H1 (cell line): ENCODE measurements around the gene DNAJB6. TPM values are rescaled to one million over a fixed set of nuclear protein-coding genes. Genes with fewer than 3 reads are reported as not detected.

ENCODE experiments used
- CTCF ChIA-PET: fragments of 300-600 bp; sonication (Branson Sonifier 250); formaldehyde crosslinking; loops from one replicate; lab custom pipeline; 2021; ENCODE audit not compliant: partially characterized antibody; lab: Charles Lee
- POLR2A ChIA-PET: fragments of 300-600 bp; sonication (Branson Sonifier 250); formaldehyde crosslinking; loops from one replicate; lab custom pipeline; 2021; ENCODE audit warnings: inconsistent platforms; ENCODE audit not compliant: partially characterized antibody; lab: Charles Lee
- DNase-seq, 2 experiments: peaks; one replicate each; pipeline versions ENCODE4 v3.0.0 to v3.0.0-alpha.2; 2010 to 2022; ENCODE audit warnings: low spot score in 2 of 2, low read depth in 1 of 2, mixed read lengths in 1 of 2
- FAIRE-seq: peaks from 2 replicates; lab custom pipeline; 2011; peaks lifted over from hg19 to GRCh38; lab: Jason Lieb, UNC
- H2AFZ ChIP-seq: 2 replicates; pipeline ENCODE4 v1.8.1; 2012; ENCODE audit warnings: low read length, inconsistent platforms
- H2AK5ac ChIP-seq: 2 replicates; pipeline ENCODE4 v1.6.1; 2013; ENCODE audit warnings: low read depth, low read length
- H2BK120ac ChIP-seq: replicated peaks from 2 replicates; pipeline ENCODE3; 2013; ENCODE audit warnings: low read depth, low read length, inconsistent platforms
- H2BK12ac ChIP-seq: 2 replicates; pipeline ENCODE4 v1.6.1; 2013; ENCODE audit warnings: low read depth, low read length
- H2BK15ac ChIP-seq: 2 replicates; pipeline ENCODE4 v1.6.1; 2013; ENCODE audit warnings: low read length
- H2BK20ac ChIP-seq: 2 replicates; pipeline ENCODE4 v1.6.1; 2013; ENCODE audit warnings: low read length
- H2BK5ac ChIP-seq: 2 replicates; pipeline ENCODE4 v1.6.1; 2013; ENCODE audit warnings: low read depth, low read length
- H3K14ac ChIP-seq: 2 replicates; pipeline ENCODE4 v1.6.1; 2013; ENCODE audit warnings: inconsistent platforms; ENCODE audit not compliant: insufficient read length
- H3K18ac ChIP-seq: 2 replicates; pipeline ENCODE4 v1.6.1; 2013; ENCODE audit warnings: low read length; ENCODE audit errors: extremely low read depth
- H3K23ac ChIP-seq: 2 replicates; pipeline ENCODE4 v1.6.1; 2013; ENCODE audit warnings: inconsistent platforms; ENCODE audit not compliant: insufficient read length
- H3K23me2 ChIP-seq: 2 replicates; pipeline ENCODE4 v1.6.1; 2013; ENCODE audit warnings: low read depth, low read length
- H3K27ac ChIP-seq: 2 replicates; pipeline ENCODE4 v1.6.1; 2011; ENCODE audit warnings: low read depth, low read length, inconsistent platforms
- H3K27me3 ChIP-seq, 4 experiments: replicated peaks in 1 of 4; 1 replicate in 1 of 4; 2 replicates in 3 of 4; pipeline versions ENCODE4 v1.6.1 to v1.8.1; 2011 to 2013; ENCODE audit warnings: low read length in 3 of 4, mild to moderate bottlenecking in 3 of 4, inconsistent platforms in 2 of 4, mixed read lengths in 2 of 4, moderate library complexity in 1 of 4; ENCODE audit not compliant: control insufficient read depth in 3 of 4, insufficient read depth in 3 of 4; ENCODE audit errors: extremely low read depth in 1 of 4
- H3K36me3 ChIP-seq, 4 experiments: 2 replicates each; pipeline versions ENCODE4 v1.6.1 to v1.8.1; 2011 to 2013; ENCODE audit warnings: mild to moderate bottlenecking in 4 of 4, low read length in 3 of 4, moderate library complexity in 2 of 4, control low read depth in 1 of 4, inconsistent platforms in 1 of 4; ENCODE audit not compliant: insufficient read depth in 4 of 4, control insufficient read depth in 2 of 4
- H3K4ac ChIP-seq: replicated peaks from 2 replicates; pipeline ENCODE3; 2013; ENCODE audit warnings: low read length, low read depth, mixed read lengths, inconsistent platforms; ENCODE audit not compliant: insufficient read length
- H3K4me1 ChIP-seq, 4 experiments: replicated peaks in 1 of 4; 1 replicate in 1 of 4; 2 replicates in 3 of 4; pipeline versions ENCODE4 v1.6.1 to v1.8.1; 2011 to 2013; ENCODE audit warnings: low read length in 3 of 4, inconsistent platforms in 2 of 4, mixed read lengths in 1 of 4; ENCODE audit not compliant: insufficient read depth in 4 of 4, control insufficient read depth in 3 of 4
- H3K4me2 ChIP-seq, 2 experiments: 2 replicates each; pipeline versions ENCODE4 v1.6.1 to v1.8.1; 2011 to 2013; ENCODE audit warnings: low read depth in 2 of 2, low read length in 2 of 2, control low read depth in 1 of 2, inconsistent platforms in 1 of 2, mild to moderate bottlenecking in 1 of 2; ENCODE audit not compliant: insufficient read depth in 1 of 2
- H3K4me3 ChIP-seq, 4 experiments: fragments of 200-600, 300-600 bp in 1 of 4; sonication (generic), shearing (Covaris generic), sonication (Bioruptor Twin) in 1 of 4; 2 replicates each; pipeline versions ENCODE4 v1.5.1 to v1.8.1; 2011 to 2016; ENCODE audit warnings: low read length in 4 of 4, low read depth in 3 of 4, control low read depth in 2 of 4, inconsistent platforms in 2 of 4, mild to moderate bottlenecking in 2 of 4, mixed read lengths in 1 of 4, moderate library complexity in 1 of 4; ENCODE audit not compliant: insufficient read depth in 2 of 4; ENCODE audit errors: extremely low read depth in 1 of 4
- H3K56ac ChIP-seq: replicated peaks from 2 replicates; pipeline ENCODE3; 2013; ENCODE audit warnings: low read depth, mild to moderate bottlenecking, mixed read lengths, low read length, inconsistent platforms; ENCODE audit not compliant: insufficient read length
- H3K79me1 ChIP-seq: 2 replicates; pipeline ENCODE4 v1.6.1; 2013; ENCODE audit warnings: low read depth, low read length, control low read depth
- H3K79me2 ChIP-seq, 2 experiments: 2 replicates each; pipeline versions ENCODE4 v1.6.1 to v1.8.1; 2012 to 2013; ENCODE audit warnings: low read length in 2 of 2, mild to moderate bottlenecking in 2 of 2, inconsistent platforms in 1 of 2; ENCODE audit not compliant: insufficient read depth in 2 of 2, control insufficient read depth in 1 of 2
- H3K9ac ChIP-seq, 4 experiments: replicated peaks in 1 of 4; 1 replicate in 1 of 4; 2 replicates in 3 of 4; pipeline versions ENCODE4 v1.6.1 to v1.8.1; 2011 to 2013; ENCODE audit warnings: low read depth in 3 of 4, low read length in 3 of 4, control low read depth in 2 of 4, mild to moderate bottlenecking in 2 of 4, moderate library complexity in 2 of 4, inconsistent platforms in 1 of 4; ENCODE audit errors: extremely low read depth in 1 of 4
- H3K9me3 ChIP-seq, 2 experiments: 2 replicates each; pipeline versions ENCODE4 v1.6.1 to v1.8.1; 2012 to 2013; ENCODE audit warnings: mild to moderate bottlenecking in 2 of 2, moderate library complexity in 2 of 2, control low read depth in 1 of 2, inconsistent platforms in 1 of 2, low read depth in 1 of 2, low read length in 1 of 2, mixed read lengths in 1 of 2; ENCODE audit not compliant: insufficient read depth in 2 of 2
- H4K20me1 ChIP-seq, 2 experiments: replicated peaks in 1 of 2; 2 replicates each; pipeline versions ENCODE3 to v1.8.1; 2011 to 2013; ENCODE audit warnings: inconsistent platforms in 2 of 2, low read length in 2 of 2, mild to moderate bottlenecking in 1 of 2; ENCODE audit not compliant: insufficient read depth in 2 of 2, control insufficient read depth in 1 of 2
- H4K5ac ChIP-seq: 2 replicates; pipeline ENCODE4 v1.6.1; 2013; ENCODE audit warnings: low read length, low read depth, mixed read lengths, inconsistent platforms; ENCODE audit not compliant: insufficient read length
- H4K8ac ChIP-seq: 2 replicates; pipeline ENCODE4 v1.8.0; 2013; ENCODE audit warnings: mild to moderate bottlenecking, moderate library complexity, low read length, inconsistent platforms; ENCODE audit not compliant: insufficient read depth; ENCODE audit errors: extremely low read depth
- H4K91ac ChIP-seq: replicated peaks from 2 replicates; pipeline ENCODE3; 2013; ENCODE audit warnings: low read length, mixed read lengths, inconsistent platforms; ENCODE audit not compliant: insufficient read length
- EGR1 ChIP-seq: IDR thresholded peaks from 2 replicates; pipeline ENCODE4 v1.6.1; 2011; ENCODE audit warnings: low read depth, low read length, borderline replicate concordance
- TAF1 ChIP-seq: IDR thresholded peaks from 2 replicates; pipeline ENCODE4 v1.6.1; 2011; ENCODE audit warnings: mild to moderate bottlenecking, low read depth, low read length
- WGBS, 2 experiments: shearing (Covaris generic) in 1 of 2; methylation state at CpG; one replicate each; pipeline versions ENCODE4 v1.1.6 to v1.1.7; 2013 to 2015; ENCODE audit warnings: low lambda C conversion rate in 2 of 2, mixed read lengths in 2 of 2, inconsistent platforms in 1 of 2, low coverage in 1 of 2, missing lambda C conversion rate in 1 of 2; ENCODE audit not compliant: insufficient replicate concordance in 2 of 2, insufficient coverage in 1 of 2, insufficient read length in 1 of 2; ENCODE audit errors: extremely low coverage in 1 of 2, missing lambda C conversion rate in 1 of 2; 5-methylcytosine and 5-hydroxymethylcytosine counted together
- polyA plus RNA-seq, 7 experiments: library from polyadenylated mRNA; depleted of rRNA in 3 of 7; stranded (reverse) in 5 of 7; unstranded in 2 of 7; fragments of >200 nt in 5 of 7; fragments of 200-250 nt in 2 of 7; gene quantifications; 1 replicate in 5 of 7; 2 replicates in 1 of 7; 4 replicates in 1 of 7; pipeline versions ENCODE4 v1.2.1 to v1.2.3, GENCODE V29; 2011 to 2013; ENCODE audit warnings: missing spikeins in 2 of 7, mixed read lengths in 2 of 7
- total RNA-seq: library from RNA; stranded (reverse); fragmentation: NEBNext Ultra II Directional; extraction: Animal tissue kit (Norgen Biotek cat#: 25700); gene quantifications from 2 replicates; pipeline ENCODE4 v1.2.1, GENCODE V29; 2021

The DNAJB6 gene
- total and polyA plus RNA-seq, 2 of the 8 experiments (the other 6 are each of a cell fraction or from before 2014, with no cell fraction given) = 166 to 295 TPM

DNA sequence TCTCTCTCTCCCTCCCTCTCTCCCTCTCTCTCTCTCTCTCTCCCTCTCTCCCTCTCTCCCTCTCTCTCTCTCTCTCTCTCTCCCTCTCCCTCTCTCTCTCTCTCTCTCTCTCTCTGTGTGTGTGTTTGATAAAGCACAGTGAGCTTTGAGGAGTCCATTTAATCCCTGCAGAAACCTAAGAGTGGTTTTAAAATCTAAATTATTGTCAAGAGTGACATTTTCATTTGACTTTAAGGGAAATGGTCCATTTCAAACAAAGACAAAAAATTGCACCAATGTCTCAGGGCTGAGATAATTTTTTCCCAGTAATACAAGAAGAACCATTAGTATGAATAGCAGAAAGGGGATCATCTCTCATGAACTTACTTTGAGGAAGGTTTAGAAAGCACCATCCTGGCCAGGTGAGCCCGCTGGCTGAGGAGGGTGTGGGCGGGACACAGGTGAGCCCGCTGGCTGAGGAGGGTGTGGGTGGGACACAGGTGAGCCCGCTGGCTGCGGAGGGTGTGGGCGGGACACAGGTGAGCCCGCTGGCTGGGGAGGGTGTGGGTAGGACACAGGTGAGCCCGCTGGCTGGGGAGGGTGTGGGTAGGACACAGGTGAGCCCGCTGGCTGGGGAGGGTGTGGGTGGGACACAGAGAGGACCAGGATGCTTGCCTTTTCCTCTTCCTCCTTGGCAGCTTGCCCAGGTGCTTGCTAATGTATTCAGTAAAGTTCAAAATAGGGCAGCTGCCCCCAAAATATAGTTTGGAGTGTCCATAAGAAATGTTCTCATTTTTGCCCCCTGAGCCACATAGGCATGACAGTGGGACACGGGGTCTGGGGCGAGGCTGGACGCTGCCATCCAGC lies 125.0 kb downstream of the DNAJB6 start:
- Histone ChIP-seq H3K56ac (no peak overlapping the region), H3K36me3 (no peaks in the 10 kb centered on the region), H3K4me1 (peaks cover 0 to 9% (median 6%) of the 10 kb centered on the region in 4 experiments; a peak in 4 of 7 replicates), H3K27me3 (peaks cover 0 to 11% (median 1%) of the 10 kb centered on the region in 4 experiments; a peak in 4 of 7 replicates), H4K8ac (no peak overlapping the region; the same call in 1 of the 2 replicates), H3K79me2 (no peaks in the 10 kb centered on the region), H2BK5ac (no peak overlapping the region), H2BK20ac (no peak overlapping the region), H2BK15ac (no peak overlapping the region), H3K4me3 (no peak overlapping the region), H3K23me2 (no peaks in the 10 kb centered on the region), H3K4me2 (no peak overlapping the region), H3K23ac (no peak overlapping the region), H3K9ac (no peak overlapping the region), H4K5ac (no peak overlapping the region), H3K14ac (no peak overlapping the region), H3K79me1 (no peaks in the 10 kb centered on the region), H3K9me3 (no peaks in the 10 kb centered on the region), H3K27ac (no peak overlapping the region), H3K18ac (no peak overlapping the region), H3K4ac (no peak overlapping the region), H2BK120ac (no peak overlapping the region), H4K91ac (no peak overlapping the region), H4K20me1 (peaks cover 0 to 4% of the 10 kb centered on the region in 2 experiments), H2AK5ac (no peak overlapping the region), H2BK12ac (no peak overlapping the region), H2AFZ (no peak overlapping the region)
- CTCF ChIA-PET = interaction anchor here (0.7 to 1.2 kb wide), 4 partner anchors 12 to 821 kb away, joined by 3 to 6 read pairs (median 4); no protein-coding TSS in a partner anchor
- WGBS, 2 experiments = 69% methylated on average over 6 of the region's 12 CpGs; no CpG with 5 or more reads in 1 of the 2 experiments
- DNase-seq (peak in 1 of 2 experiments; percentile 33), FAIRE-seq (no peak)
- no peak for TF ChIP-seq TAF1
- TF ChIP-seq EGR1 = peak; percentile 11; the same call in 1 of the 2 replicates
- POLR2A ChIA-PET = no interaction called here
